Lung microvascular endothelial cell (primary cell): Measurements from ENCODE around the gene MAGEA2B. TPM values are rescaled to one million over a fixed set of nuclear protein-coding genes. Genes with fewer than 3 reads are reported as not detected.
"Not testable (repeated sequence)": the region's sequence is repeated elsewhere in the genome, so short reads cannot be mapped to it uniquely, and the experiment has no call there.

ENCODE experiments used
- DNase-seq, 2 donors: peaks; one replicate each; pipeline versions ENCODE4 v3.0.0 to v3.0.0-alpha.2; 2010; ENCODE audit warnings: low read depth in 2 of 2
- total RNA-seq: library from RNA; depleted of rRNA; stranded (reverse); fragments of >200 nt; gene quantifications from 2 replicates; pipeline ENCODE4 v1.2.1, GENCODE V29; 2014

MAGEA2B gene
- total RNA-seq, 1 donor from 2014 or later, result not detected

DNA sequence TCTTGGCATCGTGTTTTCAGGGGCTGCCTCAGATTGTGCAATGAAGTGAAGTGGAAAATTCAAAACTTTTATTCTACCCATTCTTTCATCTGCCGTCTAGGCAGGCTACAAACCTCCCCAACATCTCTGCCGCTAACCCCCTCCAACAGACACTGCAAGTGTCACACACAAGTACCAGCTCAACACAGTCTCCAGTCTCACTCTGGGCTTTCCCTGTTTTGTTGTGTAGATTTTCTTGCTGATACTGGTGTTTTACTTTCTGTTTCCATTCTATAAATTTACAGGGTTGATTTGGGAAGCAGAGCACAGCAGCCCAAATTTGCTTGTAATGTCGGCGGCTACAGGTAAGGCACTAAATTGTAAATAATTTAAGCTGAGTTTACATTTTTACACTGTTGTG lies 40.4 kb downstream of the MAGEA2B start:
- DNase-seq, result not testable (repeated sequence)

DNA sequence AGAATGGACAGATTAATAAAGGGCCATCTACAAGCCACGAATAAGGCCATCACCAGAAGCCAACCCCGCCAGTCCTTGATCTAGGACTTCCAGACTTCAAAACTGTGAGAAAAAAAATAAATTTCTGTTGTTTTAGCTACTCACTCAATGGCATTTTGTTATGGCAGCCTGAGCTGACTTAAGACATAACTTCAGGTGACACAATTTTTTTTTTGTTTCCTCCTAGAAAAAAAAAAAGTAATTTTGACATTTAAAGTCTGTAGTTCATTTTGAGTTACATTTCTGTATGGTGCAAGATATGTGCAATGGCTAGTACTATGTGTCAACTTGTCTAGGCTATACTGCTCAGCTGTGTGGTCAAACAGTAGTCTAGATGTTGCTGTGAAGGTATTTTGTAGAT lies 44.5 kb downstream of the MAGEA2B start, which contains the start of gene CSAG3:
CSAG3 (plus strand) TSS at position 301 of the 400 bp plus-strand sequence.
- not testable (repeated sequence) for DNase-seq

DNA sequence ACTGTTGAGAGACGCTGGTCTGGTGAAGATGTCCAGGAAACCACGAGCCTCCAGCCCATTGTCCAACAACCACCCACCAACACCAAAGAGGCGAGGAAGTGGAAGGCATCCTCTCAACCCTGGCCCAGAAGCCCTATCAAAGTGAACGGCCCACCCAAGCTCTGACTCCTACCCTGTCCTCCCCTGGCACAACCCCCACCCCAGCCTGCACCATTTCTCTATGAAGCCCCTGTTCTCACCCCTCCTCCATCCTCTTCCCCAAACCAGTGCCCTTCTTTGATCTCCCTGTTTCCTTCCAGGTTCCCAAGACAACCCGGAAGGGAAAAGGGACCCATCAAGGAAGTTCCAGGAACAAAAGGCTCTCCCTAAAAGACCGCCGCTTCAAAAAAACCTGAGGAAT lies 45.1 kb downstream of the MAGEA2B start:
- DNase-seq, result not testable (repeated sequence)

DNA sequence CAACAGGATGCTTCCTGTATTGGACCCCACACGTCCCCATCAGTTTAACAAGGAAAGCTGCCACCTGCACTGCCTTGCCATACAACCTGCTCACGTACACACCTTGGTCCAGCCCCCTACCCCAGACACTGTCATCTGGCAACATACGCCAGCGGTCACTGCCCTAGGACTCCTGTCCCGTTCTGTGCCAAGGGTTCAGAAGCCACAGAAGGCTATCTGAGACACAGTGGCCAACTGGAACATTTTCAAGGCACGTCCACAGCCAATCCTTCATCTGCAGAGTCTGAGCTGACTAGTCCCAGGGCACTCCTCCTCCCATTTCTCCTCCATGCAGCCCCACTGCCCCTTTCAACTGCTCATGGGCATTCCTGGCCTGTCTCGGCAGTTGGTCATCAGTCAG lies 47.2 kb downstream of the MAGEA2B start:
- DNase-seq, result not testable (repeated sequence)

DNA sequence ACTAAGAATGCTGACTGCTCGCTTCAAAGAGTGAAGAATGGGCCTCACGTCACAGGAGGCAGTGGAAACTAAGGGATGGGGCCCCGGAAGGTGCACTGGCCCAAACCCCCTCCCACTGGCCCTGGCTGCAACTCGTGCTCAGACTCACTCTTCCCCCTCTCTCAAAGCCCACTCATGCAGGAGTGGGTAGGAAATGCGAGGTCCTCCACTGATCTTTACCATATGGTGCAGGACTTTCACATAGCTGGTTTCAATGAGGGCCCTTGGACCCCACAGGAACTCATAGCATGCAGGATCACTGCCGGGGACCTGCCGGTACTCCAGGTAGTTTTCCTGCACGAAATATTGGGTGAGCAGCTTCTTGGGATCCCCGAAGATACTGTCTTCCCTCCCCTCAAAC lies 52.1 kb downstream of the MAGEA2B start:
- DNase-seq, result not testable (repeated sequence)

Other genes with a start within 250 kb of the MAGEA2B start
- not detected in 2 replicates for gene GABRQ, start 76.7 kb upstream of the MAGEA2B start, total RNA-seq
- not detected in 2 replicates for gene MAGEA3, start 15.8 kb upstream of the MAGEA2B start, total RNA-seq
- gene CSAG2, start 5.4 kb upstream of the MAGEA2B start, total RNA-seq, result not detected in 2 replicates
- not detected in 2 replicates for gene CSAG1, start 19.1 kb downstream of the MAGEA2B start, total RNA-seq
- not detected in 2 replicates for gene MAGEA12, start 19.1 kb downstream of the MAGEA2B start, total RNA-seq
- not detected in 2 replicates for gene MAGEA2, start 39.2 kb downstream of the MAGEA2B start, total RNA-seq
- gene CSAG3, start 44.6 kb downstream of the MAGEA2B start, total RNA-seq, result not detected in 2 replicates
- not detected in 2 replicates for gene MAGEA6, start 55.1 kb downstream of the MAGEA2B start, total RNA-seq
- gene CETN2, start 116.1 kb downstream of the MAGEA2B start, total RNA-seq, result 14.6 and 15.9 TPM in 2 replicates
- gene NSDHL, start 116.4 kb downstream of the MAGEA2B start, total RNA-seq, result 13.7 and 14.2 TPM in 2 replicates
- 4.0 and 9.2 TPM in 2 replicates for gene ZNF185, start 183.4 kb downstream of the MAGEA2B start, total RNA-seq